COLO829 (cell line): ENCODE measurements around the gene BORCS6.

Experiments used
- DNase-seq: peaks from one replicate; pipeline ENCODE4 v3.0.0; 2012; ENCODE audit warnings: low spot score

BORCS6 gene

DNA sequence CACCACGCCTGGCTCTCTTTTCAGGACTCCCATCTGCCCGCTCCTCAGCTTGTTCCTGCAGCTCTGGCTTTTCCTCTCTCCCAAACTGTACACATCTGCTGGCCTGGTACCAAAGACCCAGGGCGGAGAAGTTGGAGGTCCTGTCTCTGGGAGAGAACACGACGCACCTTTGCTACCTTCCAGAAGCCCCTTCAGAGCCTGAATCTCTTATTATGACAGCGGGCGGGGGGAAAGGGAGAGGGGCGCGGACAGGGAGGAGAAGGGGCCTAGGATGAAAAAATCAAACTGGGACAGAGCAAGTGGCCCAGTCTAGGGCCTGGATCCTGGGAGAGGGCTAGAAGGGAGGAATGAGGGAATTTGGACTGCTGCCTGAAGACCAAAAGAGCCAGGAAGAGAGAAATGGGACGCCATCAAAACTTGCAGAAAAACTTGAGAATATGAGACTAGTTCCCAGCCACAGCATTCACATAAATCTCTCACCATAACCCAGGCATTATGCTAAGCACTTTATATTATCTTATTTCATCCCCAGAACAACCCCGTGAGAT, 35.3 kb downstream of the BORCS6 start:
- DNase-seq, result no peak

DNA sequence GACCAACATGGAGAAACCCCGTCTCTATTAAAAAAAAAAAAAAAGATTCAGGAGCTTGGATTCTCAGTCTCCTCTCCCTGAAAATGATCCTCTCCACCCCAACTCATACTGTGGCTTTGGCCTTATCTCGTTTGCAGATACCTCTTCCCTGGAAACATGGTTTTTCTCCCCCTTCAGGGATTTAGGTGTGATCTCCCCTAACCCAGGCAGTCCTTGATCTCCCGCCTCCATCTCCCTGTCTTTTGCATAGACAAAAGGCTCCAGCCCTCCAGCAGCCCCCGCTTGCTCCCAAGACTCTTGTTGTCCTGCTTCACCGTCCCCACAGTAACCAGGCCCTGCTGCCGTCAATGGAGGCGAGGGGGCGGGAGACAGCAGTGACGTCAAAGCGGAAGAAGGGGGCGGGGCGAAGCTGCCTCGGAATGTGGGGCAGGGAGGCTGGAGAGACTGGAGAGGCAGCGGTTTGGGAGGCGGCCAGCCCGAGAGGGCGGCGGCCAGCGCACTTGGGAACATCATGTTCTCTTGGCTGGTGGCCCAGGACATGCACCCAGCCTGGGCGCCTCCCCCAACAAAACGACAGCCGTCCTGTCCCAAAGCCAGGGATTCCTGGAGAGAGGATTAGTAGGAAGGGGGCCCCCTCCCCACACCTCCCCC, 35.9 kb downstream of the BORCS6 start:
- DNase-seq, result peak; percentile 92

DNA sequence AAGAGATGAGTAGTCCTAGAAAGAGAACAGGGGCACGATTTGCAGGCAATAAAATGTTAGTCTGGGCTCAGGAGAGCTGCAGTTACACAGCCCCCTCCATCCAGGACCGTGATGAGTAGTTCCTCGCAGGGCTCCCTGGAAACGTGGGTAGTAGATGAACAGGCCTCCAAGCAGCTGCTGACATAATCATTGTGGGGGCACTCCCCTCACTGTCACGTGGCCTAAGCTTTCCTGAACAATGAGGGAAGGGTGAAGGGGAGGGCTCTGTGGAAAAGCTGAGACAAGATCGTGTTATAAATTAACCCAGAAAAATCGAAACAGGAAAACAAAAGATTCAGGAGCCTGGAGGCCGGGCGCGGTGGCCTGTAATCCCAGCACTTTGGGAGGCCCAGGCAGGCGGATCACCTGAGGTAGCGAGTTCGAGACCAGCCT, 36.4 kb downstream of the BORCS6 start:
- DNase-seq, result no peak

DNA sequence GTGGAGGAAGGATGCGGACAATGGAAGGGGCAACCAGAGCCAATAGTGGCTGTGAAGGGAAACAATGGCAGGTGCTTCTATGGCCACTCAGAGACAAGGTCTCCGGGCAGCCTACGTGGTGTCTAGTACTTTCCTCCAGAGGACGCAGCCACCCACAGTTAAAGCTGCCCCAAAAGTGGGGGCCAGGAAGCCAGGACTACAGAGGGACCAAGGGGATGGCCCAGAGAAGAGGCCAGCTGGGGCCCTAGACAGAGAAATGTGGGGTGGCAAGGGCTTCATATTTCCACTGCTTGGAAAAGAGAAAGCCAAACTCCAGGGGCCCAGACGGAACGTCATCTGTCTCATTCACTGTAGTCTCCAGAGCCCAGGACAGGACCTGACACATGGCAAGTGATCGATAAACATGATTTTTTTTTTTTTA, 36.9 kb downstream of the BORCS6 start:
- no peak for DNase-seq

DNA sequence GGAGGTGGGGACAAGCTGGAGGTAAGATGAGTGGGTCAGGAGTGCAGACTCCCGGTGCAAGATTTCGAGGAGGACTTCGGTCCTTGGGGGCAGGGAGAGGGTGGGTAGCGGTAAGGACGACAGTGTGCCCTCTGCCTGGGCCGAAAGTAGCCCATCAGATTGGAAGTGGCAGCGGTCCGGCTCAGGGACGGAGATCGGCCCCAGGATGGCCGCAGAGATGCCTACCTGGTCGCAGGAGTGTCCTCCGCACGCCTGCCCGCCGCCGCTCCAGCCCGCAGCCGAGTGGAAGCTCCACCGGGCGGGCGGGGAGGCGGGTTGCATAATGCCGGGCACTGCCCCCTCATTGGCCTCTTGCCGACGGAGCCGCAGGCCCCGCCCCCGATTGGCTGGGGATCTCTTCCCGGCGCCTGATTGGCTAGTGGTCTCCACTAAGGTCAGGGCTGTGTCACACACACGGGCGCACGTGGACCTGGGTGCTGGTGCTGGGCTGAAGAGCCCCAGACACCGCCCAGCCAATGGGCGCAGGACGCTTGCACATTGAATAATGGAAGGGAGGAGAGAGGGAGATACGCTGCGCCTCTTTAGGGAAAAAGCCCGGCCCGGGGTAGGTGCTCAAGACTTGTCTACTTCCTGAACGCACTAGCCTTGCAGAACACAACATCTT, 37.7 kb downstream of the BORCS6 start, which contains the start of gene PER1:
Gene PER1 (minus strand): TSS at position 293 of the 664 bp plus-strand sequence. CDS start 1,698 bp downstream, outside the sequence.
- peak; percentile 89 for DNase-seq

DNA sequence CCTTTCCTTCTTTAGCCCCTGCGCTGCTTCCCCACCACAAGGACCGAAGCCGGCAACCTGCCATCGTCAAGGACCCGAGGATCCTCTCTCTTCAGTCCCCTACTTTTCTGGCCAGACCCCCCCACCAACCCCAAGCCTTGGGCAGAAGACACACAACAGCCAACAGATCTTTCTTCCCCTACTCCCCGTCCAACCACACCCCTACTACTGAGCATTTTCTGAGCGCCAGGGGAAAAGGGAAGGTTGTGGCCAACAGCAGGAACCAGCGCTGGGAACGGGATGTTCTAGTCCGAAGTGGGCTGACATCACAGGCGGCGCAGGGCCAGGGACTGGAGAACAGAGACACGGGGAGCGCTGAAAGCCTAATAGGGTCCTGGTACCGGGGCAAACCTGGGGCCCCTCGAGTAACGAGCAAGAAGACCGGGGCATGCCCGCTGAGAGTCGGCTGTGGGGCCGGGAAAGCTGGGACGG, 38.3 kb downstream of the BORCS6 start:
- no peak for DNase-seq

DNA sequence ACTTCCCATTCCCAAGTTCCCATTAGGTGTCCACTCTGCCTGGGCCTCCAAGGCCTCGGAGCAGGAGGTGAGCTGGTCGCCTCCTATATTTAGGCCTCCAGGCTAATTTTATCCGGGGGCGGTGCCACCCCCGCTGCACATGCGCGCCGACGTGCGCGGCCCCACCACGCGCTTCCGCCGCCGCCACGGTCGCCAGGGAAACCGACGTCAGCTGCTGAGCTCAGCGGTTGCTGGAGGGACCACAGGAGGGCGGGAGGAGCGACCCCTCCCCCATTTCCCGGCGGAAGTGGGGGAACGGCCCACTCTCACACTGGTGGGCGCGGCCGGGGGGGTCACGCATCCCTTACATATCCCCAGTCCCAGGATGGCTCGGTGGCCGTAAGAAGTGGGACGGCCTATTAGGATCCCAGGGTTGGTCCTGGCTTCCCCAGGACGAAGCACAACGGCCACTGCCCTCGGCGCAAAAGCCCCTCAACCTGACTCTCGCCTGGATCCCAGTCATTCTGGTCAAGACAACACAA, 38.8 kb downstream of the BORCS6 start:
- DNase-seq, result peak; percentile 52

DNA sequence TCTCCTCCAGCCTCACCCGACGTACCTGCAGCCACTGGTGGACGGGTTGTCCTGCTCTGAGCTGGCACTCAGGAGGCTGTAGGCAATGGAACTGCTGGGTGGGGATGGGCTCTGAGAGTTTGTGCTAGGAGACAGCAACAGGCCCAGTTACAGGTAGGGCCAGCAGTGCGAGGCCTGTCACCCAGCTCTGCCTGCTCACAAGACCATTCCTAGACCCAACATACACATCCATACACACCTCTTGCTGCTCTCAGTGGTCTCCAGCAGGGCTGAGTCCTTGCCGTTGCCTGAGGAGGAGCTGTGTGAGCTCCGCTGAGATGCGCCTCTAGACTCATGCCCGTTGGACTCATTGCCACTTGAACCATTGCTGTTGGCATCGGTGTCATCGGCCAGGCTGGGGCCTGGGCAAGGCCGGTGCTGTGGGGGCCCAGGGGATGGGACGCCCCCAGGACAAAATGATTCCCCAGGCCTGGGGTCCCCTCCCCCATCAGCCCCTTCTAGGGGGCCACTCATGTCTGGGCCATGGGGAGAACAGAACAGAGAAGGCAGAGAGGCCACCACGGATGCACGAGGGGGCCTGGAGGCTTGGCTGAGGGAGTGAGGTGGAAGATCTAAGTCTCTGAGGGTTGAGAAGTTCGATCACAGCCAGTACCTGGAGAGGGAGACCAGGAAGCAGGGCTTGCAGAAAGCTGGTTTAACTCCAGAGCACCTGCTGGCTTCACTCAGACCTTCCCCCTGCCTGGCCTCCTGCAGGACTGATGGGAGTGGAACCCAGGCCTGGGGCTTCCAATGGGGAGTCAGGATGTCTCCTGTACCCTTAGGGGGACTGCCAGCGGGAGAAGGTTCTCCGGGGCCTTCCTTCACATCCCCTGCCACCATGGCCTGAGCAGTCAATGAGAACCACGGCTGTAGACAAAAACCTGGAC, 39.5 kb downstream of the BORCS6 start:
- no peak for DNase-seq

DNA sequence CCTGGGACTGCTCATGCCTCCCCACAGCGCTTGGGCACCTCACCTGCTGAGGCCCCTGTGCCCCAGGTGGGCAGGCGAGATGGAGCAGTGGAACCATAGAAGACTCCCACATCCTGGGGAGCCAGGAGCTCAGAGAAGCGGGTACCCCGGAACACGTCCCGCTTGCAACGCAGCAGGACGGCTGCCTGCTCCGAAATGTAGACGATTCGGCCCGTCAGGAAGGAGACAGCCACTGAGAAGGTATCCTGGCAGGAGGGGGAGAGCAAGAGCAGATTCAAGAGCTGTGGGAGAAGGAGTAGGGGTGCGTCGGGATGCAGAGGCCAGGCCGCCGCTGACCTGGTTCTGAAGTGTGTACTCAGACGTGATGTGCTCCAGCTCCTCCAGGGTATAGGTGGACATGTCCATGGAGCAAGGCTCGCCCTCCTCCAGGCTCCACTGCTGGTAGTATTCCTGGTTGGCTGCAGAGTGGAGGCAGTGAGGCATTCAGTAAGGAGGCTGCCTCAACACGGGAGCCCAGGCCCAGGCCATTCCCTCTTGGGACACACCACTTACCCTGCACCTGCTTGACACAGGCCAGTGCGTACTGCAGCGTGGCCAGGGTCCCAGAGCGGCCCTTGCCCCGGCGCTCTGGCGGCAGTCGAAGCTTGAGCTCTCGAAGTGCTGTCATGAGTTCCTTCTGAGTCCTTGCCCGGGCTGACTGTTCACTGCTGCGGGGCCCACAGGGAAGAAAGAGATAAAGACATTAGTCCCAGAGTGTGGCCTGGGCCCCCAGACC, 40.4 kb downstream of the BORCS6 start:
- no peak for DNase-seq

DNA sequence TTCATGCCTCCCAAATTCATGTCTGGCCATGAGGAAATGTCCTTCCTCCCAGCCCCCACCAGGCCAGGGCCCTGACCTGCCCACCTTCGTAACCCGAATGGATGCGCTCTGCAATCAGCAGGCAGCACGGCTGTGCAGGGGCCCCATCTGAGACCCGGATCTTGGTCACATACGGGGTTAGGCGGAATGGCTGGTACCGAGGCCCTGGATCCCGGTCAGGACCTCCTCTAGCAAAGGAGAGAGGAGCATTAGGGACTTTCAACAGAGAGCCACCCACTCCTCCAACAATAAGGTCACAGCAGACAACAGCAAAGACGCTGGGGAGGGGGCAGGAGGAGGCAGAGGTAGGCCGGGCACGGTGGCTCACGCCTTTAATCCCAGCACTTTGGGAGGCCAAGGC, 41.4 kb downstream of the BORCS6 start:
- no peak for DNase-seq

DNA sequence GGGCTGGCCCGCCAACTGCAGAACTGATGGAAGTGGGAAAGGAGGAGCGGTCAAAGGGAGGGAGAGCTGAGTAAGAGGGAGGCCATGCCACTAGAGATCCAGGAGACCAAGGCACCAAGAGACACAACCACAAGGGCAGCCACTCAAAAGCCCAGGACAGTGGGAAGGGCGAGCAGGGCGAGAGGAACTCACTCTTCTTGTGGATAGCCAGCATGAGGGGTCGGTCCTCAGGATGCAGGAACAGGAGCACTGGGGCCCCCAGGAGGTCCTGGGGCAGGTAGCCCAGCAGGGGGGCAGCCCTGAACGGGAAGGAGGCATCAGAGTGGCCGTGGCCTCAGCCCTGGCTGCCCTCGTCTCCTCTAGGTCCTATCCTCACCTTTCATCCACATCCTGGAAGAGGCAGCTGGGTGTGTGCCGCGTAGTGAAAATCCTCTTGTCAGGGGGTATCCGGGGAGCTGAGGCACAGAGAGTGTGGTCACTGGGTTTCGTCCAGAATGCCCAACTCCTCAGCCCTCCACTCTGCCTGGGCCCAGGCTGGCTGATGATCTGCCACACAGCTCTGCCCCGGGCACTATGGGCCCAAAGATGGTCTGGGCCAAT, 42.1 kb downstream of the BORCS6 start:
- DNase-seq, result no peak

DNA sequence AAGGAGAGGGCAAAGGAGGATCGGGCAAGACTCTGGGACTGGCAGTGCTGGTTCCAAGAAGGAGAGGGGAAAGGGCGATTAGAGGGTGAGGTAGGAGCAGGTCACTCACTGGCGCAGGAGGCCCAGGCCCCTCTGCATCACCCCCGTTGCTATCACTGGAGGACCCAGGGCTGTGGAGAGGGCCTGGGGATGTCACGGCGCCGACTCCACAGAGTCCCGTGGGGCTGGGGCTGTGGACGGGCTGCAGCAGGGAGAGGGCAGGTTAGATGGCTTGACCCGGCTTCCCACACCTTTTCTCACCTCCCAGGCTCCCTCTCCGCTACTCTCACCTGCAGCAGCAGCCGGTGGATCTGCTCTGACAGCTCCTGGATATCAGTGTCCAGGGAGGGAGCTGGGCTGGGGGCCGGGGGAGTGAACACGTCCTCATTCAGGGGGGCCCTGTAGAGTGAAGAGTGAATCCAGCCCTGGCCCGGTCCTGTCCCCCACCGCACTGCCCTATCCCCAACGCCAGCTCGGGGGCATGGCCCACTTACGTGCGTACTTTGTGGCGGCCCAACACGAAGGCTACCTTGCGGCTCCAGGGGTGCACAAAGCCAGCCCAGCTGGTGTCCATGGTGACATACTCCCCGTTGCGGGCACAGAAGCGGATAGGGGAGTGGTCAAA, 42.7 kb downstream of the BORCS6 start:
- DNase-seq, result no peak

DNA sequence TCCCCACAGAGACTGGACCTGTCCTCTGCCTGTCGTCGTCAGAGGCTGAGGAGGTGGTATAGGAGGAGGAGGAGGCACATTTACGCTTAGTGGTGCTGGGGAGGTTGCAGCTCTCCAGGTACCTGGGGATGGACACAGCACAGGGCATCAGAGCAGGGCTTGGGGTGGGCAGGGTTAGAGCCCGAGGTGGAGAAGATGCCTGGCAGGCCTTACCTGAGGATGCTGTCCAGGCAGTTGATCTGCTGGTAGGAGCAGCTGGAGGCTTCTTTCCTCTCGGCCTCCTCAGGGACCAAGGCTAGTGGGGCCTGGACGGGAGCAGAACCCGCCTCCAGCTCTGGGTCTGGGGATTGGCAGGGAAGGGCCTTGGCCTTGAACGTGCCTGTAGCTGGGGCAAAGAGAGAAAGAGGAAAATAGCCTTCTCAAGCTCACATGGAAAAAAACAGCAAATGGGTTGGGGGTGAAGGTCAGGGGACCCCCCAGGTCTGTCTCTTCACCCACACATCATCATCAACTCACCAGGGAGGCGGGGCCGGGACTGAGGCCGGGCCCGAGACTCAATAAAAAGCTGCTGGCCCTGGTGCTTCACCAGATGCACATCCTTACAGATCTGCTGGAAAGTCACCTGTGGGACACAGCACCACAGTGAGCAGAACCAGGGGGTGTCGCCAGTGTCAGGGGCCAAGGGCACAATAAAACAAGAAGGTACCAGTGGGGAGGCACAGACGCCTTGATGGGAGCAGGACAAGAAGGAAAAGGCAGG, 43.4 kb downstream of the BORCS6 start:
- DNase-seq, result no peak

DNA sequence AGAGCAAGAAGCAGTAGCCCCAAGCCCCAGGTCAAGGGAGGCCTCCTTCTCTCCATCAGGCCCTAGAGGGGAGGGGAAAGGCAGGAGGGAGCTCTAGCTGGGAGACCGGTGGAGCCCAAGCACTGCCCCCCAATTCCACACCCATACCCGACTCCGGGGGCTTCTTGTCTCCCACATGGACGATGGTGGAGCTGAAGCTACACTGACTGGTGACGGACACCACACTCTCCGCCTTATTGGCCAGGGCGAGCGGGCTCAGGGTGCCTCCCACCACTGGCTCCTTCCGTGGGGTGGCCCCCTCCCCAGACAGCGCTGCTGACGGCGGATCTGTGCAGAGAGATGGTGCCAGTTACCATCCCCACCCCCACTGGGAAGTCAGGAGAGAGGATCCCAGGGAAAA, 44.2 kb downstream of the BORCS6 start:
- DNase-seq, result no peak

DNA sequence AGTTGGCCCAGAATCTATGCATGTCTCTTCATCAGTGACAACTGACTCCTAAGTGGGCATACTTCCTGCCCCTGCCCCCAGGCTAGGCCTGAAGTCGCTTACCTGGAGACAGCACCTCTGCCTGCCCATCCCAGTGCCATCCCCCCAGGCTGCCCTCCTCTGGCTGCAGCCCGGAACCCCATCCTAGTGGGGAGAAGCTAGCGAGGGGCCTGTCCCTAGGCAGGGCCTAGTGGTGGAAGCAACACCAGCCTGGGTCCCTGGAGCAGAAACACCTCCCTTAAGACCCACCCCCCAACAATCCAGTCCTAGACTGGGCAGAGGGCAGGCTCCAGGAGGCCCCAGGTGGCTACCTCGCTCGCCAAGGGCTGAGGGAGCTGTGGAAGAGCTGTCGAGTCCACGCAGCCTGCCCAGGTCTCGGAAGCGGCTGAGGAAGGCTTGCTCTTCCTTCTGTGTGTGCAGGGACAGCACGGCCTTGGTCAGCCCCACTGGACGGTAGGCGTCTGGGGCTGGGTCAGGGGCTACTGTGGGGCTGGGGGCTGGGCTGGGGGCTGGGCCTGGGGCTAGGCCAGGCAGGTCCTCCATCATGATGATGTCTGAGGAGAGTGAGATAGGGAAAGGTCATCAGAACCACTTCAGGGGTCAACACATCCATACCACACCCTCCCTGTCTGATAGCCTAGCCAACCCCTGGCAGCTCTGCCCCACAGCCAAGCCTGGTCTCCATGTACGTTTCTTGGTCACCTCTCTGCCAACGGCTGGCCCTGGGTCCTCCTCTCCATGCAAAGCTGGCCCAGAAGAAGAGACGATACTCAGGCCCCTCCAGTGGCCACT, 45.4 kb downstream of the BORCS6 start:
- no peak for DNase-seq

DNA sequence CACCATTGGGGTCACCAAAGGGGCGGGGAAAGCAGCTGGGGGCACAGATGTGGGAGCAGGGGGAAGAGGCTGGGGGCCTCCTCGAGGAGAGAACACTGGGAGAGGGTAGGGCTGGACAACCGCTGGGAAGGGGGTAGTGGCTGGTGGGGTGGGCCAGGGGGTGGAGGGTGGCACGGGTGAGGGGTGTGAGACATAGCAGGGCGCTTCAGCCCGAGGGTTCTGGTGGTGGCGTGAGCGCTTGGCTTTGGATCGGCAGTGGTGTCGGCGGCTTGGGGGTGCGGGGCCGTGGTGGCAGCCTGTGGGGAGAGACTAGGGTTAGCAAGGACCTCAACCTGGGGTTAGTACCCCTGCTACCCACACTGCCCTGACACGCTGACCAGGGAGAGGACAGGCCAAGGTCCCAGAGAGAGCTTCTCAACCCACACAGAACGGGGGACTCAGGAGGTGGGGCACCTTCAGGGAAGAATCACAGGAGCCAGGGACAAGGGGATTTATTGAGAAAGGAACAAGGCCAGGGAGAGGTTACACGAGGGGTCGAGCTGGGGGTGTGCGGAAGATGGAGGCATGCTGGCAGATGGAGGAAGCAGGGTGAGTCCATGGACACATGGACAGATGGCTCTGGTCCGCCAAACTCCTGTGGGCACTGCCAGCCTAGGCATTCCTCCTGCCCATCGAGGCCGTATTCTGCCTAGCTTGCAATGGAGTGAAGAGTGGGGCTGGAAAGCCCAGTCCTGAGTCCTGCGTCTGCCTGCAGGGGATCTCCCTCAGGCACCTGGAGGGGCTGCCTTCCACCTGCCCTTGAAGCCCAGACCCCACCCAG, 46.2 kb downstream of the BORCS6 start:
- no peak for DNase-seq

DNA sequence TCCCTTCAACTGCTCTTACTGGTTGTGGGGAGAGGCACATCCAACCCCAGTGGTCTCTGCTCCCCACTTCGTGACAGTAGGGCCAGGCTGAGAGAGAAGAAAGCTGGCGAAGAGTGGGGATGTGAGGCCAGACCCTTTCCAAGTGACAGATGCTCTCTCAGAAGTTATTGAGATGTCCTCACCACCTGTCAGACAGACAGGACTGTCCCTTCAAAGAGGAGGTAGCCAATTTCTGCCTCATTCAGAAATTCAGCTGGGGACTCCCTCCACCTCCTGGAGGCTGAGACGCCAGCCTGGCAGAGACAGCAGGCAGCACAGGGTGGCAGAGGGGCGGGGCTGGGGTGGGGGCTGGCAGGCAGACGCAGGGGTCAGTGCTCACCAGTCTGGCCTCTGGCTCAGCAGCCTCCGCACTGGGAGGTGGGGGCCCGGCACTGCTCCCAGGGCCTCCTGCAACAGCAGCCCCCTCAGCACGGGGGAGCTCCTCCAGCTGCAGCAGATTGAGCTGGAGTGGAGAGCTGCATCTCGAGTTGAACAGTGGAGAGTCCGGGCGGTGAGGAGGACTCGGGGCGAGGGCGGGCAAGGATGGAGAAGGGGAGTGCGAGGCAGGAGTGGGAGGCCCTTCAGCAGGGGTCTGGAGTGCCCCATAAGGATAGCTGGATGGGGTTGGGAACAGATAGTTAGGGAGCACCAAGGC, 46.9 kb downstream of the BORCS6 start:
- no peak for DNase-seq
